HEK293T (cell line): ENCODE data around the gene CAPZA2.

Experiments used
- ARNT ChIP-seq: fragments of 450-650 bp; IDR thresholded peaks from 2 replicates; pipeline ENCODE4 v1.6.1; 2017; ENCODE audit warnings: mild to moderate bottlenecking
- CTBP1 ChIP-seq: fragments of 450-650 bp; IDR thresholded peaks from 2 replicates; pipeline ENCODE4 v1.6.1; 2016; ENCODE audit warnings: borderline replicate concordance
- FOXA1 ChIP-seq: fragments of 450-650 bp; IDR thresholded peaks from 2 replicates; pipeline ENCODE4 v1.6.1; 2016; ENCODE audit warnings: mild to moderate bottlenecking
- FOXK2 ChIP-seq: fragments of 450-650 bp; IDR thresholded peaks from 2 replicates; pipeline ENCODE4 v1.6.1; 2016; ENCODE audit warnings: mild to moderate bottlenecking
- HDGF ChIP-seq: fragments of 450-650 bp; IDR thresholded peaks from 2 replicates; pipeline ENCODE4 v1.6.1; 2017; ENCODE audit warnings: antibody characterized with exemption, borderline replicate concordance
- L3MBTL2 ChIP-seq: fragments of 450-650 bp; conservative IDR thresholded peaks from 2 replicates; pipeline ENCODE4 v1.6.1; 2016; ENCODE audit warnings: mild to moderate bottlenecking
- LEF1 ChIP-seq: fragments of 450-650 bp; IDR thresholded peaks from 2 replicates; pipeline ENCODE4 v1.6.1; 2017; ENCODE audit warnings: mild to moderate bottlenecking, borderline replicate concordance
- SP1 ChIP-seq: fragments of 450-650 bp; IDR thresholded peaks from 2 replicates; pipeline ENCODE4 v1.6.1; 2017
- SUZ12 ChIP-seq: fragments of 450-650 bp; IDR thresholded peaks from 2 replicates; pipeline ENCODE4 v1.6.1; 2016; ENCODE audit warnings: mild to moderate bottlenecking
- TARDBP ChIP-seq: fragments of 450-650 bp; IDR thresholded peaks from 2 replicates; pipeline ENCODE4 v1.6.1; 2016
- ZNF384 ChIP-seq: fragments of 450-650 bp; IDR thresholded peaks from 2 replicates; pipeline ENCODE4 v1.6.1; 2016
- TF ChIP-seq, protein P1 (sequence below): fragments of 450-650 bp; IDR thresholded peaks from 2 replicates; pipeline ENCODE4 v1.6.1; 2016

GRCh38 chr7:116837586-116837985 is 24.8 kb upstream of the CAPZA2 start:
- TF ChIP-seq TARDBP (no peak), ARNT (no peak), FOXA1 (no peak), ZNF384 (no peak), L3MBTL2 (no peak), HDGF (no peak), FOXK2 (no peak), CTBP1 (no peak), SUZ12 (no peak), LEF1 (no peak), SP1 (no peak)
- TF ChIP-seq, protein P1, sequence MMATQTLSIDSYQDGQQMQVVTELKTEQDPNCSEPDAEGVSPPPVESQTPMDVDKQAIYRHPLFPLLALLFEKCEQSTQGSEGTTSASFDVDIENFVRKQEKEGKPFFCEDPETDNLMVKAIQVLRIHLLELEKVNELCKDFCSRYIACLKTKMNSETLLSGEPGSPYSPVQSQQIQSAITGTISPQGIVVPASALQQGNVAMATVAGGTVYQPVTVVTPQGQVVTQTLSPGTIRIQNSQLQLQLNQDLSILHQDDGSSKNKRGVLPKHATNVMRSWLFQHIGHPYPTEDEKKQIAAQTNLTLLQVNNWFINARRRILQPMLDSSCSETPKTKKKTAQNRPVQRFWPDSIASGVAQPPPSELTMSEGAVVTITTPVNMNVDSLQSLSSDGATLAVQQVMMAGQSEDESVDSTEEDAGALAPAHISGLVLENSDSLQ = no peak
